B cell (primary cell): Measurements from ENCODE around the gene CELSR3. TPM values are rescaled to one million over a fixed set of nuclear protein-coding genes. Genes with fewer than 3 reads are reported as not detected.

ENCODE experiments used
- ATAC-seq: fragments of 200-7000 bp; cut with Tn5 transposase; one replicate; pipeline ENCODE4 v1.10.0; 2021; ENCODE audit warnings: low read depth, mild to moderate bottlenecking, moderate number of reproducible peaks, moderate library complexity
- CTCF ChIA-PET: fragments of 350-600 bp; sonication (Branson Sonifier 250); formaldehyde crosslinking; loops from one replicate; lab custom pipeline; 2021; ENCODE audit warnings: antibody characterized with exemption, inconsistent platforms; lab: Charles Lee
- POLR2A ChIA-PET: fragments of 350-600 bp; sonication (Branson Sonifier 250); formaldehyde crosslinking; loops from one replicate; lab custom pipeline; 2021; ENCODE audit warnings: antibody characterized with exemption; lab: Charles Lee
- DNase-seq: peaks from one replicate; pipeline ENCODE4 v3.0.0; 2013
- H2AFZ ChIP-seq: 2 replicates; pipeline ENCODE4 v1.6.1; 2012; ENCODE audit warnings: mild to moderate bottlenecking, low read depth, low read length; ENCODE audit not compliant: insufficient read depth, poor library complexity, severe bottlenecking
- H3K27ac ChIP-seq, 2 donors: 1 replicate in 1 of 2; 2 replicates in 1 of 2; pipeline ENCODE4 v1.5.1; 2012 to 2013; ENCODE audit warnings: low read length in 2 of 2, mild to moderate bottlenecking in 2 of 2, moderate library complexity in 1 of 2
- H3K27me3 ChIP-seq, 4 experiments: fragments of 200-600 bp in 1 of 4; sonication (generic) in 1 of 4; replicated peaks in 1 of 4; 1 replicate in 2 of 4; 2 replicates in 2 of 4; pipeline versions ENCODE4 v1.6.1 to v1.7.0; 2013 to 2016; ENCODE audit warnings: low read length in 3 of 4, mild to moderate bottlenecking in 2 of 4, mixed read lengths in 1 of 4, moderate library complexity in 1 of 4; ENCODE audit not compliant: insufficient read depth in 4 of 4, control insufficient read depth in 3 of 4; ENCODE audit errors: control extremely low read depth in 1 of 4
- H3K36me3 ChIP-seq, 2 experiments: replicated peaks in 1 of 2; 1 replicate in 1 of 2; 2 replicates in 1 of 2; pipeline versions ENCODE4 v1.6.1 to v1.7.1; 2013; ENCODE audit warnings: low read length in 1 of 2; ENCODE audit not compliant: insufficient read depth in 2 of 2, control insufficient read depth in 1 of 2; ENCODE audit errors: control extremely low read depth in 1 of 2, extremely low read depth in 1 of 2
- H3K4me1 ChIP-seq, 2 donors: fragments of 200-600 bp in 1 of 2; sonication (generic) in 1 of 2; 1 replicate in 1 of 2; 2 replicates in 1 of 2; pipeline versions ENCODE4 v1.5.1 to v1.6.1; 2013 to 2017; ENCODE audit warnings: low read length in 2 of 2; ENCODE audit not compliant: control insufficient read depth in 2 of 2, insufficient read depth in 2 of 2
- H3K4me2 ChIP-seq: replicated peaks from 2 replicates; pipeline ENCODE3; 2012; ENCODE audit warnings: mild to moderate bottlenecking, low read depth, low read length; ENCODE audit not compliant: poor library complexity, severe bottlenecking
- H3K4me3 ChIP-seq, 5 experiments: fragments of 200-600 bp in 1 of 5; sonication (generic) in 1 of 5; 1 replicate in 3 of 5; 2 replicates in 2 of 5; pipeline versions ENCODE4 v1.5.1 to v1.7.0; 2011 to 2016; ENCODE audit warnings: low read length in 4 of 5, mild to moderate bottlenecking in 4 of 5, low read depth in 2 of 5, control low read depth in 1 of 5, moderate library complexity in 1 of 5; ENCODE audit not compliant: insufficient read depth in 1 of 5; ENCODE audit errors: control extremely low read depth in 1 of 5, extremely low read depth in 1 of 5
- H3K79me2 ChIP-seq: fragments of 200-600 bp; sonication (generic); one replicate; pipeline ENCODE4 v1.6.0; 2016; ENCODE audit warnings: low read length; ENCODE audit not compliant: control insufficient read depth, insufficient read depth
- H3K9ac ChIP-seq: fragments of 200-600 bp; sonication (generic); 2 replicates; pipeline ENCODE4 v1.6.1; 2017; ENCODE audit warnings: mild to moderate bottlenecking, low read length, moderate library complexity
- H3K9me3 ChIP-seq, 3 donors: one replicate each; pipeline versions ENCODE4 v1.6.1 to v1.7.1; 2013; ENCODE audit warnings: low read length in 2 of 3; ENCODE audit not compliant: control insufficient read depth in 2 of 3, insufficient read depth in 1 of 3; ENCODE audit errors: control extremely low read depth in 1 of 3
- H4K20me1 ChIP-seq: 2 replicates; pipeline ENCODE4 v1.6.0; 2012; ENCODE audit warnings: mild to moderate bottlenecking, low read length; ENCODE audit not compliant: insufficient read depth, control insufficient read depth, poor library complexity, severe bottlenecking
- H3K27ac Mint-ChIP-seq: one replicate; pipeline ENCODE4 v1.8.0; 2021; ENCODE audit warnings: mixed read lengths
- H3K27me3 Mint-ChIP-seq: one replicate; pipeline ENCODE4 v1.8.0; 2021; ENCODE audit warnings: mixed read lengths
- H3K4me1 Mint-ChIP-seq: one replicate; pipeline ENCODE4 v1.8.0; 2021; ENCODE audit warnings: mixed read lengths
- H3K4me3 Mint-ChIP-seq: one replicate; pipeline ENCODE4 v1.8.0; 2021; ENCODE audit warnings: mixed read lengths
- H3K9me3 Mint-ChIP-seq: one replicate; pipeline ENCODE4 v1.8.0; 2022; ENCODE audit warnings: mixed read lengths; ENCODE audit not compliant: insufficient read depth
- CTCF ChIP-seq: fragments of 200-600 bp; IDR thresholded peaks from one replicate; pipeline ENCODE4 v1.8.0; 2022; ENCODE audit warnings: antibody characterized with exemption, mild to moderate bottlenecking
- EZH2 ChIP-seq: IDR thresholded peaks from 2 replicates; pipeline ENCODE4 v1.6.1; 2012; ENCODE audit warnings: borderline replicate concordance, low read depth, mild to moderate bottlenecking, moderate library complexity, low read length; ENCODE audit not compliant: insufficient read depth, poor library complexity, severe bottlenecking
- WGBS: methylation state at CpG from one replicate; pipeline ENCODE4 v1.1.5; 2013; ENCODE audit warnings: missing lambda C conversion rate; ENCODE audit not compliant: insufficient coverage; 5-methylcytosine and 5-hydroxymethylcytosine counted together
- intact Hi-C: fragments of 100-400 bp; cut with micrococcal nuclease; formaldehyde crosslinking; loops from one replicate; pipeline ENCODE4 v1.10.0; 2022
- polyA plus RNA-seq: library from polyadenylated mRNA; depleted of rRNA; stranded (reverse); fragments of >200 nt; gene quantifications from 2 replicates; pipeline ENCODE4 v1.2.3, GENCODE V29; 2012
- total RNA-seq, 2 donors: library from RNA; stranded (reverse); fragments of 120-200 nt in 1 of 2; gene quantifications; 1 replicate in 1 of 2; 2 replicates in 1 of 2; pipeline versions ENCODE4 v1.2.3 to v1.2.4, GENCODE V29; 2013 to 2022

The CELSR3 gene
- total and polyA plus RNA-seq, 2 donors (not counting 1 experiment from before 2014, with no cell fraction given) = 2.4 to 2.5 TPM

GRCh38 chr3:48598323-48599076, 64.2 kb downstream of the CELSR3 start:
- no peak for DNase-seq
- Mint-ChIP-seq H3K9me3 (no peaks in the 10 kb centered on the region), H3K4me1 (peaks cover 9% of the 10 kb centered on the region), H3K4me3 (no peak overlapping the region), H3K27ac (no peak overlapping the region), H3K27me3 (peaks cover 7% of the 10 kb centered on the region)
- CTCF ChIA-PET = interaction anchor here (0.9 kb wide), 1 partner anchor 198 kb away, joined by 3 read pairs; no protein-coding TSS in a partner anchor
- intact Hi-C loops = no loop called here
- POLR2A ChIA-PET = interaction anchor here (0.7 kb wide), 1 partner anchor 62 kb away, joined by 3 read pairs; no protein-coding TSS in a partner anchor
- H4K20me1 ChIP-seq = no peaks in the 10 kb centered on the region
- 75% methylated on average over 4 of the region's 5 CpGs for WGBS
- no peak for TF ChIP-seq CTCF
- TF ChIP-seq EZH2 = no peak
- H3K9ac ChIP-seq = no peak overlapping the region
- peaks cover 0 to 21% (median 6%) of the 10 kb centered on the region in 4 experiments for H3K27me3 ChIP-seq
- no peak overlapping the region for H2AFZ ChIP-seq
- H3K36me3 ChIP-seq = peaks cover 0 to 55% of the 10 kb centered on the region in 2 experiments
- H3K79me2 ChIP-seq = no peaks in the 10 kb centered on the region
- H3K9me3 ChIP-seq = no peaks in the 10 kb centered on the region
- no peak overlapping the region for H3K4me3 ChIP-seq
- no peak for ATAC-seq
- H3K4me1 ChIP-seq = peaks cover 4 to 9% of the 10 kb centered on the region in 2 donors
- no peak overlapping the region for H3K27ac ChIP-seq
- no peak overlapping the region for H3K4me2 ChIP-seq

DNA sequence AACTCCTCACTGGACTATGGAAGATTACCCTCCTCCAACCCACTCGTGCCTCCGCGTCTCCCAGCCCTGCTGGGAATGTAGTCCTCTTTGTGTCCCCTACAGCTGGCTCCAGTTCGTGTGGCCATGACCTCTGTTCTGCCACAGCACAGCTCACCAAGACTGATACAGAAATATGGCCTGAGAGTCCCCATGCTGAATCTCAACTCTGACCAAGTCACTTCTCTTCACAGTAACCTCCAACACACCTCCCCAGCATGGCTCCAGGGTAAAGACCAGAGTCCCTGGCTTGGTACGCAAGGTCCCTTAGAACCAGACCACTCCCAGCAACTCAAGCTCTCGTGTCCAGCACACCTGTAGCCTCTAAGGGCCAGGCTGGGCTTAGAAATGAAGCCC, 65.3 kb downstream of the CELSR3 start:
- CTCF ChIA-PET = no interaction called here
- Mint-ChIP-seq H3K4me1 (peaks cover 9% of the 10 kb centered on the region), H3K27me3 (peaks cover 14% of the 10 kb centered on the region), H3K27ac (peak overlapping the region; percentile 50), H3K4me3 (no peak overlapping the region), H3K9me3 (no peaks in the 10 kb centered on the region)
- Histone ChIP-seq H2AFZ (no peak overlapping the region), H3K27ac (no peak overlapping the region), H3K4me1 (peaks cover 4 to 9% of the 10 kb centered on the region in 2 donors), H3K9me3 (no peaks in the 10 kb centered on the region), H3K27me3 (peaks cover 0 to 32% (median 6%) of the 10 kb centered on the region in 4 experiments), H3K4me2 (no peak overlapping the region), H4K20me1 (no peaks in the 10 kb centered on the region), H3K36me3 (peaks cover 0 to 45% of the 10 kb centered on the region in 2 experiments), H3K4me3 (no peak overlapping the region), H3K9ac (no peak overlapping the region), H3K79me2 (no peaks in the 10 kb centered on the region)
- POLR2A ChIA-PET = no interaction called here
- no peak for DNase-seq
- no peak for ATAC-seq
- WGBS = 93% methylated on average over 6 of the region's 6 CpGs
- TF ChIP-seq CTCF (no peak), EZH2 (no peak)
- intact Hi-C loops = no loop called here
